PFSK-1 (cell line): ENCODE data around the gene ZC3H12A.

Experiments
- POLR2AphosphoS5 ChIP-seq: IDR thresholded peaks from 2 replicates; pipeline ENCODE4 v1.6.1; 2012; ENCODE audit warnings: low read depth, mild to moderate bottlenecking, control low read depth, low read length, moderate library complexity
- SIN3A ChIP-seq: IDR thresholded peaks from 2 replicates; pipeline ENCODE4 v1.6.1; 2012; ENCODE audit warnings: mild to moderate bottlenecking, low read length, moderate library complexity, borderline replicate concordance; ENCODE audit not compliant: insufficient read depth
- TAF1 ChIP-seq: IDR thresholded peaks from 2 replicates; pipeline ENCODE4 v1.6.1; 2012; ENCODE audit warnings: low read length, control low read depth, borderline replicate concordance; ENCODE audit not compliant: insufficient read depth
- TF ChIP-seq, protein P1 (sequence below), 2 experiments: IDR thresholded peaks; 2 replicates each; pipeline versions ENCODE4 v1.6.1 to v1.8.0; 2011 to 2012; ENCODE audit warnings: low read depth in 2 of 2, low read length in 2 of 2, control low read depth in 1 of 2, inconsistent platforms in 1 of 2, mild to moderate bottlenecking in 1 of 2, moderate library complexity in 1 of 2; ENCODE audit not compliant: insufficient read depth in 1 of 2

DNA sequence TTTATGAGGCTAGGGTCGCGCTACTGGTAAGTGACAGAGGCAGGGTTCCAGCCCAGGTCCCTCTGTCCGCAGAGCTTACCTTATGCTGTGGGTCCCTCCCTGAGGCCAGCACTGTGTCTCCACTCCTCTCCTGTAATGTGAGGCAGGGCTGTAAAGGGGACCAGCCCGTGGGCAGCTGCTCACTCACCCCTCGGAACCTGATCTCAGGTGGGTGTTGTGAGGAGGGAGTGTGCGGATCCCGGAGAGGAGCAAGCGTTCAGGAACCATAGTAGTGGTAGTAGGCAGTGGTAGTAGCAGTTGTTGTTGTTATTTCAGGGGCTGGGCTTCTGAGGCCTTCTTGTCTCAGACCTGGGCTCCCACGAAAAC lies 1.7 kb downstream of the ZC3H12A start:
- TF ChIP-seq SIN3A (no peak), POLR2AphosphoS5 (no peak), TAF1 (no peak)
- TF ChIP-seq, protein P1, sequence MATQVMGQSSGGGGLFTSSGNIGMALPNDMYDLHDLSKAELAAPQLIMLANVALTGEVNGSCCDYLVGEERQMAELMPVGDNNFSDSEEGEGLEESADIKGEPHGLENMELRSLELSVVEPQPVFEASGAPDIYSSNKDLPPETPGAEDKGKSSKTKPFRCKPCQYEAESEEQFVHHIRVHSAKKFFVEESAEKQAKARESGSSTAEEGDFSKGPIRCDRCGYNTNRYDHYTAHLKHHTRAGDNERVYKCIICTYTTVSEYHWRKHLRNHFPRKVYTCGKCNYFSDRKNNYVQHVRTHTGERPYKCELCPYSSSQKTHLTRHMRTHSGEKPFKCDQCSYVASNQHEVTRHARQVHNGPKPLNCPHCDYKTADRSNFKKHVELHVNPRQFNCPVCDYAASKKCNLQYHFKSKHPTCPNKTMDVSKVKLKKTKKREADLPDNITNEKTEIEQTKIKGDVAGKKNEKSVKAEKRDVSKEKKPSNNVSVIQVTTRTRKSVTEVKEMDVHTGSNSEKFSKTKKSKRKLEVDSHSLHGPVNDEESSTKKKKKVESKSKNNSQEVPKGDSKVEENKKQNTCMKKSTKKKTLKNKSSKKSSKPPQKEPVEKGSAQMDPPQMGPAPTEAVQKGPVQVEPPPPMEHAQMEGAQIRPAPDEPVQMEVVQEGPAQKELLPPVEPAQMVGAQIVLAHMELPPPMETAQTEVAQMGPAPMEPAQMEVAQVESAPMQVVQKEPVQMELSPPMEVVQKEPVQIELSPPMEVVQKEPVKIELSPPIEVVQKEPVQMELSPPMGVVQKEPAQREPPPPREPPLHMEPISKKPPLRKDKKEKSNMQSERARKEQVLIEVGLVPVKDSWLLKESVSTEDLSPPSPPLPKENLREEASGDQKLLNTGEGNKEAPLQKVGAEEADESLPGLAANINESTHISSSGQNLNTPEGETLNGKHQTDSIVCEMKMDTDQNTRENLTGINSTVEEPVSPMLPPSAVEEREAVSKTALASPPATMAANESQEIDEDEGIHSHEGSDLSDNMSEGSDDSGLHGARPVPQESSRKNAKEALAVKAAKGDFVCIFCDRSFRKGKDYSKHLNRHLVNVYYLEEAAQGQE (IDR thresholded peaks at IDR 0.05; ENCODE audit: insufficient read depth in 1 of 2, low read depth in 2 of 2, low read length in 2 of 2) = no peak
